ENCODE data around the gene PATL1.

Gene PATL1, protein sequence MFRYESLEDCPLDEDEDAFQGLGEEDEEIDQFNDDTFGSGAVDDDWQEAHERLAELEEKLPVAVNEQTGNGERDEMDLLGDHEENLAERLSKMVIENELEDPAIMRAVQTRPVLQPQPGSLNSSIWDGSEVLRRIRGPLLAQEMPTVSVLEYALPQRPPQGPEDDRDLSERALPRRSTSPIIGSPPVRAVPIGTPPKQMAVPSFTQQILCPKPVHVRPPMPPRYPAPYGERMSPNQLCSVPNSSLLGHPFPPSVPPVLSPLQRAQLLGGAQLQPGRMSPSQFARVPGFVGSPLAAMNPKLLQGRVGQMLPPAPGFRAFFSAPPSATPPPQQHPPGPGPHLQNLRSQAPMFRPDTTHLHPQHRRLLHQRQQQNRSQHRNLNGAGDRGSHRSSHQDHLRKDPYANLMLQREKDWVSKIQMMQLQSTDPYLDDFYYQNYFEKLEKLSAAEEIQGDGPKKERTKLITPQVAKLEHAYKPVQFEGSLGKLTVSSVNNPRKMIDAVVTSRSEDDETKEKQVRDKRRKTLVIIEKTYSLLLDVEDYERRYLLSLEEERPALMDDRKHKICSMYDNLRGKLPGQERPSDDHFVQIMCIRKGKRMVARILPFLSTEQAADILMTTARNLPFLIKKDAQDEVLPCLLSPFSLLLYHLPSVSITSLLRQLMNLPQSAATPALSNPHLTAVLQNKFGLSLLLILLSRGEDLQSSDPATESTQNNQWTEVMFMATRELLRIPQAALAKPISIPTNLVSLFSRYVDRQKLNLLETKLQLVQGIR

DNA sequence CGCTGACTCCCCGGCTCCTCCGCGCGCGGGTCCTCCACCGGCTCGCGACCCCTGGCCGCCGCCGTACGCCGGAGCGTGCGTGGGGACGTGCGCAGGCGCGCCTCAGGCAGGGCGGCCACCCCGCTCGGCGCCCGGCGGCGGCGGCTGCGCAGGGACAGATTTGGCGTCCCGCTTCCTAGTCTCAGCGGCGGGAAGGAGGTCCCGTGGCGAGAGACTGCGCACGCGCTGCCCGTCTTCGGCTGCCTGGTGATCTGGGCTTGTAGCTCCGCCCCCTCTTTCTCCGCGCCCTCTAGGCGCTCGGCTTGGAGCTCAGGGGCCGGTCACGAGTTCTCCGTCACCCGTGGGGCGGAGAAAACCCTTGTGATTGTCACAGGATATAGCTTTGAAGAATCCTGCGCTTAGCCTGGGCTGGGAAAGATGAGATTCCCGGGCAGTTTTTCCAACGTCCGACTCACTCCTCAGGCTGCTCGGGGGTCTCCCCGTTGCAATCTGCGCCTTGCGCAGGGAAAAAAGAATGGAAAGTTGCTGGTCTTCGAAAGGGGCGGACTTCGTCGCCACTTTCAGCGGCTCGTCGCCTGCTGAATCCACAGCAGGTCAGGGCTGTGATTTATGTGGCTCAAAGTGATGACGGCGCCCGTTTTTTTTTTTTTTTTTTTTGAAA is at the start of gene PATL1:
Gene PATL1, minus strand, starts transcription at position 88 of the 661 bp plus-strand sequence. CDS start 142 bp downstream, outside the sequence.
- H3K4me3 ChIP-seq (ENCODE audit: low read length) = peak within 1 kb of the TSS; percentile 90
- peak; percentile 95 for DNase-seq (ENCODE audit: low read depth)
- TF ChIP-seq CTCF (conservative IDR thresholded peaks at IDR 0.05; ENCODE audit: low read depth, low read length) = no peak

DNA sequence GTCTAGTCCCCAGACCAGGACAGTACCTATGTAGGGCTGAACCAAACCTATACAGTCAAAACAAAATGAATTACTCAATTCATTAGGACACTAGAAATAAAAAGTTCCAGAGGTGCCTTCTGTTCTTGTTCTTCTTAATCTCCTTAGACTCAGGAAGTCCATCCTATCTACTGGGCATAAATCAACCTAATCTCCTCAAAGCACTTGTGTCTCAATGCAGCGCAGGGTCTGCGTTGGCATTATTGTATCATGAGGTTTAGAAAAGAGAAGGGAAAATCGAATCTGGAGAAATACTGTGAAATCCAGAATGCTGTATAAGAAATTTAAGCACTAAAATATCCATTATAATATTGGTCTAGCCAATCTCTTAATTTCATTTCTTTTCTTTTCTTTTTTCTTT is 47.2 kb upstream of the PATL1 start:
- no peak overlapping the region for H3K4me3 ChIP-seq (ENCODE audit: low read length)
- no peak for DNase-seq (ENCODE audit: low read depth)
- TF ChIP-seq CTCF (conservative IDR thresholded peaks at IDR 0.05; ENCODE audit: low read depth, low read length) = no peak

DNA sequence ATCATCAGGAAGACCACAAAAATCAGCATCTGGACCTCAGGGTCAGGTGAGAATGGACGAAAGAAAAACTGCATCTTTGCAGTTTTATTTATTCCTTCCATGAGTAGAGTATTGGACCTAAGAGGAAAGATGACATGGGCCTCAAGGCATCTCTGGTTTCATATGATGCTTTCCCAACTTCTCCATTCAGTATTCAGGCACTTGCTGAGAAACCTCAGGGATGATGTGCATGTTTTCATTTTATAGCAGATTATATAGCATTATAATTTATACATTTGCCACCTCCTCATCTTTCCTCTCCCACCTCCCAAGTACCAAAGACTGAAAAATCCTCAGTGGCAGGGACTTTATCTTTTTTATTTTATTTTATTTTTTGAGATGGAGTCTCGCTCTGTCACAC is 44.9 kb upstream of the PATL1 start, which contains the start of gene OR10V1:
Gene OR10V1, minus strand, starts transcription at position 101 of the 400 bp plus-strand sequence. Its CDS starts 0 bp downstream, at position 101.
- H3K4me3 ChIP-seq (ENCODE audit: low read length) = no peak within 1 kb of the TSS
- no peak for TF ChIP-seq CTCF (conservative IDR thresholded peaks at IDR 0.05; ENCODE audit: low read depth, low read length)
- DNase-seq (ENCODE audit: low read depth) = no peak

GRCh38 chr11:59710136-59710847 is 41.5 kb upstream of the PATL1 start:
- peak; percentile 59 for DNase-seq (ENCODE audit: low read depth)
- TF ChIP-seq CTCF (conservative IDR thresholded peaks at IDR 0.05; ENCODE audit: low read depth, low read length) = no peak
- H3K4me3 ChIP-seq (ENCODE audit: low read length) = no peak overlapping the region

DNA sequence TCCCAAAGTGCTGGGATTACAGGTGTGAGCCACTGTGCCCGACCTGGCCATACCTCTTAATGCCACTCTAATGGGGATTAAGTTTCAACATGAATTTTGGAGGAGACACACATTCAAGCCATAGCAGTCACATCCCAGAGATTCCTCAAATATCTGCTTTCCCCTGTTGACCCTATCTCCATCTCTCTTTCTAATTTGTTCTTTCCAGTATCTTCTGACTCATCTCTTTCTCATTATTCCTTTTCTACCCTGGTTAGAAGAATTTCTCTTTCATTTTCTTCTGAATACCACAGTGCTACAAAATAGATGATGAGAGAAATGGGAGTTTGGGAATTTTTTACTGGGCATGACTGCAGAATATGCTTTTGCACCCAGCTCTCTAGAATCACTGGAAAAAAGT is 39.7 kb upstream of the PATL1 start:
- TF ChIP-seq CTCF (conservative IDR thresholded peaks at IDR 0.05; ENCODE audit: low read depth, low read length) = no peak
- no peak overlapping the region for H3K4me3 ChIP-seq (ENCODE audit: low read length)
- DNase-seq (ENCODE audit: low read depth) = no peak

DNA sequence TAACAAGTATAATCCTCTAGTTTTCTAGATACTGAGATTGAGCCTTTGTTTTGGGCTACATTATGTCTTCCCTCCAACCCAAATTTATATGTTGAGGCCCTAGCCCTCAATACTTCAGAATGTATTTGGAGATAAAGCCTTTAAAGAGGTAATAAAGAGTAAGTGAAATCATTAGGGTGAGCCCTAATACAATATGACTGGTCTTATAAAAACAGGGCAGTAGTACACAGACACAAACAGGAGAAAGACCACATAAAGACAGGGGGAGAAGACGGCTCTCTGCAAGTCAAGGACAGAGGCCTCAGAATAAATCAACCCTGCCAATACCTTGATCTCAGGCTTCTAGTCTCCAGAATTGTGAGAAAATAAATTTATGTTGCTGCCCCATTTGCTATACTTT is 38.5 kb upstream of the PATL1 start:
- H3K4me3 ChIP-seq (ENCODE audit: low read length) = no peak overlapping the region
- TF ChIP-seq CTCF (conservative IDR thresholded peaks at IDR 0.05; ENCODE audit: low read depth, low read length) = no peak
- no peak for DNase-seq (ENCODE audit: low read depth)

Measured in retinal pigment epithelial cell (primary cell).